Left ventricle myocardium superior (tissue), 1 donor: ENCODE measurements around the gene CCDC34. TPM values are rescaled to one million over a fixed set of nuclear protein-coding genes. Genes with fewer than 3 reads are reported as not detected.
A peak's percentile ranks its signal among the peaks of the same experiment; 100 is the strongest.
"Not testable (repeated sequence)": the region's sequence is repeated elsewhere in the genome, so short reads cannot be mapped to it uniquely, and the experiment has no call there.

ENCODE experiments used
- ATAC-seq: fragments of 200-7000 bp; cut with Tn5 transposase; one replicate; pipeline ENCODE4 v1.9.1; 2020; ENCODE audit warnings: mild to moderate bottlenecking, moderate library complexity
- DNase-seq: peaks from one replicate; pipeline ENCODE4 v3.0.0-alpha.2; 2020
- intact Hi-C: fragments of 100-400 bp; cut with micrococcal nuclease; formaldehyde crosslinking; loops from one replicate; pipeline ENCODE4 v1.11.0; 2022
- total RNA-seq: library from RNA; stranded (reverse); fragmentation: NEBNext Ultra II Directional; extraction: Animal tissue kit (Norgen Biotek cat#: 25700); gene quantifications from one replicate; pipeline ENCODE4 v1.2.1, GENCODE V29; 2021
- donor health status: DM: no; HTN: yes; CAD: no; lungs with severe emphysema.

Gene CCDC34
- total RNA-seq, 1 donor from 2014 or later: 9.8 TPM

- DNase-seq (no peak), ATAC-seq (peak; percentile 99)
- intact Hi-C loops: no loop called here
Measured at GRCh38 chr11:27339941-27340340, 23.1 kb downstream of the CCDC34 start.

GRCh38 chr11:27334764-27335163 lies 28.3 kb downstream of the CCDC34 start:
- intact Hi-C loops, ATAC-seq, DNase-seq: not testable (repeated sequence)

GRCh38 chr11:27331981-27332380 lies 31.0 kb downstream of the CCDC34 start:
- ATAC-seq (no peak), DNase-seq (no peak)
- intact Hi-C loops: no loop called here

GRCh38 chr11:27330633-27331270 lies 32.3 kb downstream of the CCDC34 start:
- DNase-seq (no peak), ATAC-seq (no peak)
- intact Hi-C loops: no loop called here

GRCh38 chr11:27329867-27330632 lies 33.0 kb downstream of the CCDC34 start:
- intact Hi-C loops: no loop called here
- ATAC-seq (no peak), DNase-seq (no peak)

GRCh38 chr11:27328614-27329013 lies 34.4 kb downstream of the CCDC34 start:
- ATAC-seq: no peak
- intact Hi-C loops: no loop called here
- no peak for DNase-seq

- DNase-seq, intact Hi-C loops, ATAC-seq: not testable (repeated sequence)
Measured at GRCh38 chr11:27327064-27327463, 36.0 kb downstream of the CCDC34 start.

- ATAC-seq: not testable (repeated sequence)
Measured at GRCh38 chr11:27322196-27322595, 40.8 kb downstream of the CCDC34 start.

GRCh38 chr11:27321340-27321739 lies 41.7 kb downstream of the CCDC34 start:
- ATAC-seq, DNase-seq, intact Hi-C loops: not testable (repeated sequence)

More at GRCh38 chr11:27322196-27322595, 40.8 kb downstream of the CCDC34 start:
- intact Hi-C loops, DNase-seq: not testable (repeated sequence)

GRCh38 chr11:27319072-27319471 lies 43.9 kb downstream of the CCDC34 start:
- ATAC-seq (no peak), DNase-seq (no peak)
- intact Hi-C loops: no loop called here

GRCh38 chr11:27317751-27318150 lies 45.3 kb downstream of the CCDC34 start:
- ATAC-seq (no peak), DNase-seq (no peak)
- intact Hi-C loops: no loop called here

GRCh38 chr11:27315836-27316235 lies 47.2 kb downstream of the CCDC34 start:
- intact Hi-C loops: no loop called here
- DNase-seq (no peak), ATAC-seq (no peak)

- no peak for DNase-seq
- intact Hi-C loops: no loop called here
- ATAC-seq: no peak
Measured at GRCh38 chr11:27313157-27313821, 49.7 kb downstream of the CCDC34 start.

- ATAC-seq (no peak), DNase-seq (no peak)
- intact Hi-C loops: no loop called here
Measured at GRCh38 chr11:27312110-27312509, 50.9 kb downstream of the CCDC34 start.

GRCh38 chr11:27310707-27311106 lies 52.3 kb downstream of the CCDC34 start:
- intact Hi-C loops: no loop called here
- ATAC-seq (no peak), DNase-seq (no peak)

GRCh38 chr11:27310182-27310581 lies 52.8 kb downstream of the CCDC34 start:
- ATAC-seq (no peak), DNase-seq (no peak)
- intact Hi-C loops: no loop called here

GRCh38 chr11:27309046-27309445 lies 54.0 kb downstream of the CCDC34 start:
- DNase-seq (no peak), ATAC-seq (no peak)
- intact Hi-C loops: no loop called here

- DNase-seq (no peak), ATAC-seq (no peak)
- intact Hi-C loops: no loop called here
Measured at GRCh38 chr11:27307232-27307631, 55.8 kb downstream of the CCDC34 start.

GRCh38 chr11:27305751-27306150 lies 57.3 kb downstream of the CCDC34 start:
- DNase-seq (peak; percentile 23), ATAC-seq (no peak)
- intact Hi-C loops: no loop called here

GRCh38 chr11:27304514-27304913 lies 58.5 kb downstream of the CCDC34 start:
- ATAC-seq (no peak), DNase-seq (no peak)
- intact Hi-C loops: no loop called here
